Muscle of leg (tissue), 11 donors: ENCODE results near the gene MPPE1. TPM values are rescaled to one million over a fixed set of nuclear protein-coding genes. Genes with fewer than 3 reads are reported as not detected.
A peak's percentile ranks its signal among the peaks of the same experiment; 100 is the strongest.
"Not testable (repeated sequence)": the region's sequence is repeated elsewhere in the genome, so short reads cannot be mapped to it uniquely, and the experiment has no call there.

ENCODE experiments used
- DNase-seq: peaks from one replicate; pipeline ENCODE4 v3.0.0; 2013
- H3K27ac ChIP-seq: one replicate; pipeline ENCODE4 v1.5.1; 2013; ENCODE audit warnings: mild to moderate bottlenecking, low read length, control low read depth
- H3K27me3 ChIP-seq: one replicate; pipeline ENCODE4 v1.6.1; 2013; ENCODE audit warnings: low read length; ENCODE audit not compliant: control insufficient read depth, insufficient read depth
- H3K36me3 ChIP-seq: one replicate; pipeline ENCODE4 v1.6.1; 2013; ENCODE audit warnings: low read length; ENCODE audit not compliant: control insufficient read depth, insufficient read depth
- H3K4me1 ChIP-seq: one replicate; pipeline ENCODE4 v1.6.1; 2013; ENCODE audit warnings: low read length; ENCODE audit not compliant: control insufficient read depth, insufficient read depth
- H3K4me3 ChIP-seq: one replicate; pipeline ENCODE4 v1.5.1; 2013; ENCODE audit warnings: low read length, control low read depth
- H3K9me3 ChIP-seq: replicated peaks from 2 replicates; pipeline ENCODE4 v1.6.1; 2013; ENCODE audit warnings: low read depth, low read length; ENCODE audit not compliant: control insufficient read depth
- WGBS: methylation state at CpG from one replicate; pipeline ENCODE4 v1.1.5; 2013; ENCODE audit warnings: missing lambda C conversion rate; ENCODE audit not compliant: insufficient coverage; 5-methylcytosine and 5-hydroxymethylcytosine counted together
- polyA plus RNA-seq, 8 donors: library from polyadenylated mRNA; unstranded; fragments of 120-200 nt; gene quantifications; one replicate each; pipeline versions ENCODE4 v1.2.1 to v1.2.3, GENCODE V29; 2013; ENCODE audit warnings: inconsistent platforms in 1 of 8, low replicate concordance in 1 of 8; ENCODE audit not compliant: insufficient read length in 8 of 8, insufficient read depth in 1 of 8
- total RNA-seq: library from RNA; stranded (reverse); fragments of 120-200 nt; gene quantifications from one replicate; pipeline ENCODE4 v1.2.4, GENCODE V29; 2013

Gene MPPE1
- total and polyA plus RNA-seq, 9 donors, result 20.1 to 32.1 (median 22.9) TPM

DNA sequence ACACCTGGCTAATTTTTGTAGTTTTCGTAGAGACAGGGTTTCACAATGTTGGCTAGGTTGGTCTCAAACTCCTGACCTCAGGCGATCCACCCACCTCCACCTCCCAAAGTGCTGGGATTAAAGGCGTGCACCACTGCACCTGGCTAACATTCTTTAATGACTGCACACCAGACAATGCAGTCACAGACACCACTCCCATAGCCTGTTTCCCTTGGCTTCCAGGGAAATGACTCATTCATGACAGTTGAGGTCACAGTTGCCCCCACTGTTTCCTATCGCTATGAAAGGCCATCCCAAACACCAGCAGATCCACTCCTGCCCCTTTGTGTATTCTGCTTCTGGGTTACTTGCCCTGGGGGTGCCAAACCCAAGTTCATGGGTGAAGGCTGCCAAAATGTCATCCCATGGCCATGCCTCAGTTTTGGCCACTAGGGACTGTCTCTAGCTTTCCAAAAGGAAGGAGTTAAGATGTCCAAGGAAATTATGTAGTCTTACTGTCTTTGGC is 48.2 kb downstream of the MPPE1 start:
- DNase-seq, result no peak
- Histone ChIP-seq H3K27ac (no peak overlapping the region), H3K27me3 (no peaks in the 10 kb centered on the region), H3K4me1 (peaks cover 3% of the 10 kb centered on the region), H3K36me3 (no peaks in the 10 kb centered on the region), H3K9me3 (no peaks in the 10 kb centered on the region), H3K4me3 (no peak overlapping the region)
- WGBS, result 74% methylated on average over 4 of the region's 4 CpGs

DNA sequence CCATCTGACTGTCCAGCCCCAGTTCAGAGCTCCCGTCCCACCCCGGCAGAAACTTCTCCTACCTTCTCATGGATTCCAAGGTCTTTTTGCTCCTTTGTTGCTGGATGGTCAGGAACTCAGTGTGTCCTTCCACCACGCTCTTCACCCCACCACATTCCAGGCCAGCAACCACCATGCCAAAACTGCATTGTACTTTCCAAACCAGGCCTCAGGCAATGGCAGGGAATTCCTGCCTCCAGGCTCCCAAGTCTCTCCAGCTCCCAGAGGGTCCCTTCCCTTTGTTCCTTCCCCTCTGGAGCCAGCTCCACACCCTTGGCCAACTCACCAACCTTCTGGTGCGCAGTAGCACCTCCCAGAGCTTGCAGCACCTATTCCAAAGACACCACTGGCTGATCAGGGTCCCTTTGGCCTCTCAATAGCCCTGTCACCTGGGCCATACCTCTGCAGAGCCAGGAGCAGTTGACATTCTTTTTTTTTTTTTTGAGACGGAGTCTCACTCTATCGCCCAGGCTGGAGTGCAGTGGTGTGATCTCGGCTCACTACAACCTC is 48.8 kb downstream of the MPPE1 start:
- H3K9me3 ChIP-seq, result no peaks in the 10 kb centered on the region
- H3K27me3 ChIP-seq, result no peaks in the 10 kb centered on the region
- H3K36me3 ChIP-seq, result peaks cover 2% of the 10 kb centered on the region
- no peak overlapping the region for H3K4me3 ChIP-seq
- no peak overlapping the region for H3K27ac ChIP-seq
- WGBS, result 91% methylated on average over 5 of the region's 7 CpGs
- H3K4me1 ChIP-seq, result peaks cover 3% of the 10 kb centered on the region
- no peak for DNase-seq

DNA sequence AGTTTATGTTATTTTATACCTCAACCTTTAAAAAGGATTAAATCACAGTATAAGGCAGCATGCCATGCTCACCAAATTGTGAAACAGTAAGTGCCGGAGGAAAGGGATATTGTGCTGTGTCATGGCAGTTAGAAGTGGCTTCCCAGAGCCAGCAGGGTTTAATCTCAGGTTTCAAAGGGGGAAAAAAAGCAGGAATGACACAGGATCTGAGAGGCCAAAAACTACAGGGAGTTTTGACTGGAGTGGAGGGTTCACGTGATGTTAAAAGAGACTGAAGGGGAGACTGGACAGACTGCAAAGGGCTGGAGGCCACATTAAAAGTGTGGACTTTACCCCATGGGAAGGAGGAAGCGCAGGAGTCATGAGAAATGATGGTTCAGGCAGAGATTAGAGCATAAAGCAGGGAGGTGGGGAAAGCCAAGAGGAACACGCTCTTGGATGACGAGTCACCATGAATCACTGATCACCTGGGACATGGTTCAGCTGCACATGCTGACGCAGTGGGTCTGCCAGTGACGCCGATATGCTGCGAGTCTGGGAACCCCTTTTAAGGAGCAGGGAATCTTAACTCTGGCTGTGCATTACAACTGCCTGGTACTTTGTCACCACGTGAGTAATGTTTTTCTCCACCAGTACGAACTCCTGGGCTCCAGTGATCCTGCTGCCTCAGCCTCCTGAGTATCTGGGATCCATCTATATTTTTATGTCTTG is 50.8 kb downstream of the MPPE1 start:
- Histone ChIP-seq H3K9me3 (no peaks in the 10 kb centered on the region), H3K36me3 (peaks cover 2% of the 10 kb centered on the region), H3K27me3 (no peaks in the 10 kb centered on the region), H3K4me1 (peaks cover 6% of the 10 kb centered on the region), H3K4me3 (no peak overlapping the region), H3K27ac (no peak overlapping the region)
- 6% methylated on average over 9 of the region's 11 CpGs for WGBS
- DNase-seq, result peak; percentile 44

DNA sequence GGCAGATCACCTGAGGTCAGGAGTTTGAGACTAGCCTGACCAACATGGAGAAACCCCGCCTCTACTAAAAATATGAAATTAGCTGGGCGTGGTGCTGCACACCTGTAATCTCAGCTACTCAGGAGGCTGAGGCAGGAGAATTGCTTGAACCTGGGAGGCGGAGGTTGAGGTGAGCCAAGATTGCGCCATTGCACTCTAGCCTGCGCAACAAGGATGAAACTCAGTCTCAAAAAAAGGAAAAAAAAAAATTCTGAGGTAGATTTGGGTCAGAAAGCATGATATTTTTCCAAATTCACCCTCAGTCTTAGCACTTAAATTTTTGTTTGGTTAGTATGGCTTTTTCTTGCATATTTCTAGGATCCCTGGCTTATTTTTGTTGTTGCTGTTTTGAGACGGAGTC is 53.6 kb downstream of the MPPE1 start:
- not testable (repeated sequence) for H3K9me3 ChIP-seq, H3K36me3 ChIP-seq, DNase-seq, H3K4me3 ChIP-seq, H3K27ac ChIP-seq, H3K27me3 ChIP-seq
- 96% methylated on average over 3 of the region's 6 CpGs for WGBS
- H3K4me1 ChIP-seq, result peaks cover 14% of the 10 kb centered on the region

DNA sequence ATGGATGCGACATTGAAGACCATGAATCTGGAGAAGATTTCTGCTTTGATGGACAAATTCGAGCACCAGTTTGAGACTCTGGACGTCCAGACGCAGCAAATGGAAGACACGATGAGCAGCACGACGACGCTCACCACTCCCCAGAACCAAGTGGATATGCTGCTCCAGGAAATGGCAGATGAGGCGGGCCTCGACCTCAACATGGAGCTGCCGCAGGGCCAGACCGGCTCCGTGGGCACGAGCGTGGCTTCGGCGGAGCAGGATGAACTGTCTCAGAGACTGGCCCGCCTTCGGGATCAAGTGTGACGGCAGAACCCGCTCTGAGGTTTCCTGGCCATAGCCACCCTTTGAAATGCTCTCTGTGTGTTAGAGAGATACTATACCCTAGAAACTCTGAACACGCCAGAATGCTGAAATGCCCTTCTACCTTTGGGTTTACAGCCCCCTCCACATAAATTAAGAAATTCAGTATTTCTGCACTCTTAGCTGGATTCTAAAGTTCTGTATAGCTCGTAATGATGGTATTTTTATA is 56.2 kb downstream of the MPPE1 start:
- peaks cover 2% of the 10 kb centered on the region for H3K36me3 ChIP-seq
- 0% methylated on average over 16 of the region's 23 CpGs for WGBS
- H3K27ac ChIP-seq, result peak overlapping the region; percentile 96
- peaks cover 13% of the 10 kb centered on the region for H3K4me1 ChIP-seq
- H3K4me3 ChIP-seq, result peak overlapping the region; percentile 79
- no peaks in the 10 kb centered on the region for H3K9me3 ChIP-seq
- peaks cover 2% of the 10 kb centered on the region for H3K27me3 ChIP-seq
- peak; percentile 47 for DNase-seq

DNA sequence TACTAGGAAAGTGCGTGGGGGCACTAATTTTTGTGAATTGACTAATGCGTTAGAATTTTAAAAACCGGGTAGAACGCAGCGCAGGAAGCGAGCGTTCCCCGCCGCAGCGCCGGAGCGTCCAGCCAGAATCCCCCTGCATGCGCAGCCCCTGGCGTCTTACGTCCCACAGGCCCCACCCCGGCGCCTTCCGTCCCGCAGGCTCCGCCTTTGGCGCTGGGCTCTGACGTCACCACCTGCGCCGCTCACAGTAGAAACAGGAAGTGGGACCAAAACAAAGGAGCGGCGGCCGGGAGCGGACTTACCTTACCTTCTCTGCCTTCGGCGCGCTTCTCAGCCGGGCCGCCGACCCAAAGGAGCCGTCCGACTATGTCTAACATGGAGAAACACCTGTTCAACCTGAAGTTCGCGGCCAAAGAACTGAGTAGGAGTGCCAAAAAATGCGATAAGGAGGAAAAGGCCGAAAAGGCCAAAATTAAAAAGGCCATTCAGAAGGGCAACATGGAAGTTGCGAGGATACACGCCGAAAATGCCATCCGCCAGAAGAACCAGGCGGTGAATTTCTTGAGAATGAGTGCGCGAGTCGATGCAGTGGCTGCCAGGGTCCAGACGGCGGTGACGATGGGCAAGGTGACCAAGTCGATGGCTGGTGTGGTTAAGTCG is 56.8 kb downstream of the MPPE1 start, which contains the start of gene CHMP1B:
Gene CHMP1B (plus strand): TSS at position 268 of the 660 bp plus-strand sequence. CDS start 99 bp downstream, at position 367.
- H3K4me1 ChIP-seq, result peaks cover 13% of the 10 kb centered on the region
- peak; percentile 99 for DNase-seq
- peaks cover 2% of the 10 kb centered on the region for H3K36me3 ChIP-seq
- peak within 1 kb of the TSS; percentile 96 for H3K27ac ChIP-seq
- H3K9me3 ChIP-seq, result no peaks in the 10 kb centered on the region
- WGBS, result under 1% methylated on average over 51 of the region's 53 CpGs
- H3K27me3 ChIP-seq, result peaks cover 2% of the 10 kb centered on the region
- H3K4me3 ChIP-seq, result peak within 1 kb of the TSS; percentile 79

DNA sequence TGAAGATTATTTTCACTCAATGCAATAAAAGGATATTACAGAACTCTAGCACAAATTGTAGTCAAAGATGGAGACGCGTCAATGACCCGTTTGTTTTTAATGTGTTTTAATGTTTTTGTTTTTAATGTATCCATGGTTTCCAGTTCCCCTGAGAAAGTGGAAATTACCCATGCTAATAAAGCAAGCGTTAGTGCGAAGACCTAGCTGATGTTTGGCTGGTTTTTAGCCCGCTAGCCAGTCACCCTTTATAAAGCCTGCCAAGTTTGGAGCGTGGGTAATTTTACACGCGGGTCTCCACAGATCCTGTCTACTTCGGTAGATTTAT is 57.3 kb downstream of the MPPE1 start:
- DNase-seq, result peak; percentile 93
- H3K27ac ChIP-seq, result peak overlapping the region; percentile 96
- H3K4me1 ChIP-seq, result peaks cover 13% of the 10 kb centered on the region
- H3K36me3 ChIP-seq, result peaks cover 2% of the 10 kb centered on the region
- 0% methylated on average over 7 of the region's 10 CpGs for WGBS
- H3K9me3 ChIP-seq, result no peaks in the 10 kb centered on the region
- H3K27me3 ChIP-seq, result peaks cover 2% of the 10 kb centered on the region
- H3K4me3 ChIP-seq, result peak overlapping the region; percentile 79

DNA sequence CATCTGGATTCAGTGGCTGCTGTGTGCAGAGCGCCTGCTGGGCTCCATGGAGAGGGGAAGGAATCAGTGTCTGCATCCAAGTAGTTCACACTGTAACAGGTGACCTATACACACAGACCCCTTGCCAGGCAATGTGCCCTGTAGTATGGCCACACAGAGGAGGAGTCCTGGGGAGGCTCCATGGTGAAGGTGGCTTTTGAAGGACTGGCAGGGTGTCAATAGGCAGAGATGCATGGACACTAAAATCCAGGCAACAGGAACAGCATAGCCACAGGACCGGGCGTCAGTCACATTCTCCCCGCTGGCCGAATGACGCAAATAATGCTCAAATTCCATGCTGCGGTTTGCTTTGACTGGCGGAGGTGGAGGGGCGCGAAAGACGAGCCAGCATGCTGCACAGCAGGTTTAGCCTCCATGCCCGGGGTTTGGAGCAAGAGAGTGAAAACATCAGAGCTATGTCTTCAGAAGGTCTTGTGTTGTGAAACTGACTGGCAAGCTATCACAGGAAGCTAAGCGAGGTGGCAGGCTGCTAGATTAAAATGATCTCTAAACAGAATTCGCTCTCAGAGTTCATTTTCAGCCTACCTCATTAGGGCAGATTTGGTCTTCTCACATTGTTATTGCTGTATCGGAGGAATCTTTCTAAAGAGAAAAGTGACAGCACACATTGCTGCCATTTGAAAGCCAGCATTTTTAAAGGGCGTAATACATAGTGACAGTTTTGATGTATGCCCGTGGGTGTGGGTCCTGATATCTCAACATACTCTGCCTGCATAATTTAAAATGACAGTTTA is 58.1 kb downstream of the MPPE1 start:
- Histone ChIP-seq H3K36me3 (peaks cover 2% of the 10 kb centered on the region), H3K27me3 (peaks cover 2% of the 10 kb centered on the region), H3K4me1 (peaks cover 13% of the 10 kb centered on the region), H3K4me3 (peak overlapping the region; percentile 79), H3K9me3 (no peaks in the 10 kb centered on the region), H3K27ac (peak overlapping the region; percentile 96)
- DNase-seq, result peak; percentile 74
- 38% methylated on average over 14 of the region's 17 CpGs for WGBS

DNA sequence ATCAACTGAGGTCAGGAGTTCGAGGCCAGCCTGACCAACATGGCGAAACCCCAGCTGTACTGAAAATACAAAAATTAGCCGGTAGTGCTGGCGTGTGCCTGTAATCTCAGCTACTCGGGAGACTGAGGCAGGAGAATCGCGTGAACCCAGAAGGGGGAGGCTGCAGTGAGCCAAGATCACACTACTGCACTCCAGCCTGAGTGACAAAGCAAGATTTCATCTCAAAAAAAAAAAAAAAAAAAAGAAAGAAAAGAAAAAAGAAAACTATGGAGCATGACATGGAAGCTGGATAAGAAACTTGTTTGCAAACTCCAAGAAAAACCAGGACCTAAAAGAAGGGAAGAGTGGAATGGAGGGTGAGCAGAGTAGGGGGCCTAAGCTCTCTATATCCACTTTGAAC is 58.8 kb downstream of the MPPE1 start:
- H3K4me1 ChIP-seq, result peaks cover 13% of the 10 kb centered on the region
- DNase-seq, result no peak
- WGBS, result 89% methylated on average over 7 of the region's 7 CpGs
- H3K27me3 ChIP-seq, result peaks cover 2% of the 10 kb centered on the region
- H3K4me3 ChIP-seq, result no peak overlapping the region
- peak overlapping the region; percentile 96 for H3K27ac ChIP-seq
- no peaks in the 10 kb centered on the region for H3K36me3 ChIP-seq
- no peaks in the 10 kb centered on the region for H3K9me3 ChIP-seq
